Measurements from ENCODE around the gene UTS2B. TPM values are rescaled to one million over a fixed set of nuclear protein-coding genes. Genes with fewer than 3 reads are reported as not detected.

Gene UTS2B
- total and polyA plus RNA-seq, 2 of the 4 experiments (the other 2 are of a cell fraction), result 0.72 to 0.79 TPM

- H3K14ac ChIP-seq (replicated peaks; ENCODE audit: low read depth, low read length), result no peak overlapping the region
- ATAC-seq (ENCODE audit: low read depth), result no peak
- no peak overlapping the region for H3K4me2 ChIP-seq (ENCODE audit: low read depth, low read length)
- WGBS, 2 experiments (ENCODE audit: extremely low coverage in 2 of 2, insufficient read length in 1 of 2), result no CpG with 5 or more reads among the region's 4 CpGs
- no peaks in the 10 kb centered on the region for H3K9me3 ChIP-seq (ENCODE audit: control insufficient read depth, insufficient read depth, low read length)
- no TSS peak for BruUV-seq (replicated peaks)
- ChIA-PET POLR2A (ENCODE audit: unreplicated experiment) (no interaction called here), CTCF (no interaction called here)
- peaks cover 30 to 48% of the 10 kb centered on the region in 2 experiments for H3K79me1 ChIP-seq (ENCODE audit: low read depth in 1 of 2, low read length in 2 of 2)
- H2AK9ac ChIP-seq (replicated peaks; ENCODE audit: low read depth, low read length, poor library complexity), result no peak overlapping the region
- no peak overlapping the region for H2AK5ac ChIP-seq (ENCODE audit: low read depth, low read length)
- dilution Hi-C loops (cut with HindIII; ENCODE audit: low sequenced_read_pairs, unreplicated experiment) (no loop called here), in situ Hi-C loops (cut with MboI; ENCODE audit: low sequenced_read_pairs) (no loop called here), intact Hi-C loops (cut with micrococcal nuclease) (no loop called here)
- H3K4me3 ChIP-seq (ENCODE audit: insufficient read depth, low read depth, low read length), result no peak overlapping the region
- H4K91ac ChIP-seq (ENCODE audit: insufficient read depth, low read depth, low read length), result no peak overlapping the region
- H3K56ac ChIP-seq (ENCODE audit: extremely low read depth, insufficient read depth, low read length), result no peak overlapping the region
- no peak overlapping the region for H2BK15ac ChIP-seq (ENCODE audit: low read depth, low read length)
- no peak overlapping the region for H4K5ac ChIP-seq (ENCODE audit: low read depth, low read length)
- no peak for DNase-seq
- H2BK5ac ChIP-seq (ENCODE audit: low read depth, low read length, poor library complexity, severe bottlenecking), result no peak overlapping the region
- no peak overlapping the region for H3K4ac ChIP-seq (ENCODE audit: low read depth, low read length)
- no peak overlapping the region for H2BK20ac ChIP-seq (ENCODE audit: low read depth, low read length)
- H4K8ac ChIP-seq (ENCODE audit: low read depth in 2 of 2, low read length in 2 of 2), result no peak overlapping the region
- no peak overlapping the region for H2AFZ ChIP-seq (replicated peaks; ENCODE audit: low read length, poor library complexity)
- no peak overlapping the region for H3K18ac ChIP-seq (ENCODE audit: low read depth, low read length)
- TF ChIP-seq CEBPB (IDR thresholded peaks at IDR 0.05; ENCODE audit: low read depth, low read length) (no peak), POLR2A (IDR thresholded peaks at IDR 0.05; ENCODE audit: low read depth, low read length) (no peak), RCOR1 (IDR thresholded peaks at IDR 0.05; ENCODE audit: insufficient replicate concordance, low read length) (no peak), SMC3 (IDR thresholded peaks at IDR 0.05; ENCODE audit: low read depth, low read length) (no peak), MXI1 (IDR thresholded peaks at IDR 0.05; ENCODE audit: borderline replicate concordance, low read depth, low read length) (no peak), RFX5 (IDR thresholded peaks at IDR 0.05; ENCODE audit: low read depth, low read length) (no peak), MAFK (IDR thresholded peaks at IDR 0.05; ENCODE audit: low read depth, low read length) (no peak), BHLHE40 (IDR thresholded peaks at IDR 0.05; ENCODE audit: low read depth, low read length) (no peak), FOS (IDR thresholded peaks at IDR 0.05; ENCODE audit: low read depth, low read length) (no peak), MAZ (IDR thresholded peaks at IDR 0.05; ENCODE audit: borderline replicate concordance, low read depth, low read length) (no peak)
- TF ChIP-seq, protein P1, sequence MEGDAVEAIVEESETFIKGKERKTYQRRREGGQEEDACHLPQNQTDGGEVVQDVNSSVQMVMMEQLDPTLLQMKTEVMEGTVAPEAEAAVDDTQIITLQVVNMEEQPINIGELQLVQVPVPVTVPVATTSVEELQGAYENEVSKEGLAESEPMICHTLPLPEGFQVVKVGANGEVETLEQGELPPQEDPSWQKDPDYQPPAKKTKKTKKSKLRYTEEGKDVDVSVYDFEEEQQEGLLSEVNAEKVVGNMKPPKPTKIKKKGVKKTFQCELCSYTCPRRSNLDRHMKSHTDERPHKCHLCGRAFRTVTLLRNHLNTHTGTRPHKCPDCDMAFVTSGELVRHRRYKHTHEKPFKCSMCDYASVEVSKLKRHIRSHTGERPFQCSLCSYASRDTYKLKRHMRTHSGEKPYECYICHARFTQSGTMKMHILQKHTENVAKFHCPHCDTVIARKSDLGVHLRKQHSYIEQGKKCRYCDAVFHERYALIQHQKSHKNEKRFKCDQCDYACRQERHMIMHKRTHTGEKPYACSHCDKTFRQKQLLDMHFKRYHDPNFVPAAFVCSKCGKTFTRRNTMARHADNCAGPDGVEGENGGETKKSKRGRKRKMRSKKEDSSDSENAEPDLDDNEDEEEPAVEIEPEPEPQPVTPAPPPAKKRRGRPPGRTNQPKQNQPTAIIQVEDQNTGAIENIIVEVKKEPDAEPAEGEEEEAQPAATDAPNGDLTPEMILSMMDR (conservative IDR thresholded peaks at IDR 0.05; ENCODE audit: low read depth, low read length), result no peak
- TF ChIP-seq, protein P2, sequence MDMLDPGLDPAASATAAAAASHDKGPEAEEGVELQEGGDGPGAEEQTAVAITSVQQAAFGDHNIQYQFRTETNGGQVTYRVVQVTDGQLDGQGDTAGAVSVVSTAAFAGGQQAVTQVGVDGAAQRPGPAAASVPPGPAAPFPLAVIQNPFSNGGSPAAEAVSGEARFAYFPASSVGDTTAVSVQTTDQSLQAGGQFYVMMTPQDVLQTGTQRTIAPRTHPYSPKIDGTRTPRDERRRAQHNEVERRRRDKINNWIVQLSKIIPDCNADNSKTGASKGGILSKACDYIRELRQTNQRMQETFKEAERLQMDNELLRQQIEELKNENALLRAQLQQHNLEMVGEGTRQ (IDR thresholded peaks at IDR 0.05; ENCODE audit: low read depth, low read length), result no peak
- H3K9me1 ChIP-seq (ENCODE audit: insufficient read depth, low read length), result peaks cover 7% of the 10 kb centered on the region
- peaks cover 35% of the 10 kb centered on the region for H3K36me3 ChIP-seq (ENCODE audit: control insufficient read depth, insufficient read depth, low read length)
- no peak overlapping the region for H3K27ac ChIP-seq (ENCODE audit: insufficient read depth, low read length)
- H4K20me1 ChIP-seq (ENCODE audit: insufficient read depth, low read length), result no peaks in the 10 kb centered on the region
- H3K27me3 ChIP-seq (ENCODE audit: control insufficient read depth, insufficient read depth, low read length), result no peaks in the 10 kb centered on the region
- peaks cover 3% of the 10 kb centered on the region; the same call in 1 of the 2 replicates for H3K4me1 ChIP-seq (ENCODE audit: control insufficient read depth, insufficient read depth, low read length)
- no peak overlapping the region for H2BK120ac ChIP-seq (ENCODE audit: low read depth, low read length)
- no peak overlapping the region for H3K9ac ChIP-seq (ENCODE audit: low read depth, low read length)
- no peak overlapping the region for H3K23ac ChIP-seq (ENCODE audit: low read depth, low read length)
Observed at GRCh38 chr3:191363221-191363620, 32.9 kb upstream of the UTS2B start.

Measured in IMR-90 (cell line).